NCI-H526 treated with DMSO at 0.1 percent for 48 hours (cell line): Measurements from ENCODE around the gene EEF1AKMT2.

ENCODE experiments used
- DNase-seq: peaks from one replicate; lab custom pipeline; 2025; lab: John Stamatoyannopoulos, UW

EEF1AKMT2 gene

GRCh38 chr10:124737221-124737620 lies 54.5 kb downstream of the EEF1AKMT2 start:
- DNase-seq = no peak

- no peak for DNase-seq
Observed at GRCh38 chr10:124736491-124737136, 55.1 kb downstream of the EEF1AKMT2 start.

GRCh38 chr10:124735491-124736286 lies 56.0 kb downstream of the EEF1AKMT2 start:
- no peak for DNase-seq

DNA sequence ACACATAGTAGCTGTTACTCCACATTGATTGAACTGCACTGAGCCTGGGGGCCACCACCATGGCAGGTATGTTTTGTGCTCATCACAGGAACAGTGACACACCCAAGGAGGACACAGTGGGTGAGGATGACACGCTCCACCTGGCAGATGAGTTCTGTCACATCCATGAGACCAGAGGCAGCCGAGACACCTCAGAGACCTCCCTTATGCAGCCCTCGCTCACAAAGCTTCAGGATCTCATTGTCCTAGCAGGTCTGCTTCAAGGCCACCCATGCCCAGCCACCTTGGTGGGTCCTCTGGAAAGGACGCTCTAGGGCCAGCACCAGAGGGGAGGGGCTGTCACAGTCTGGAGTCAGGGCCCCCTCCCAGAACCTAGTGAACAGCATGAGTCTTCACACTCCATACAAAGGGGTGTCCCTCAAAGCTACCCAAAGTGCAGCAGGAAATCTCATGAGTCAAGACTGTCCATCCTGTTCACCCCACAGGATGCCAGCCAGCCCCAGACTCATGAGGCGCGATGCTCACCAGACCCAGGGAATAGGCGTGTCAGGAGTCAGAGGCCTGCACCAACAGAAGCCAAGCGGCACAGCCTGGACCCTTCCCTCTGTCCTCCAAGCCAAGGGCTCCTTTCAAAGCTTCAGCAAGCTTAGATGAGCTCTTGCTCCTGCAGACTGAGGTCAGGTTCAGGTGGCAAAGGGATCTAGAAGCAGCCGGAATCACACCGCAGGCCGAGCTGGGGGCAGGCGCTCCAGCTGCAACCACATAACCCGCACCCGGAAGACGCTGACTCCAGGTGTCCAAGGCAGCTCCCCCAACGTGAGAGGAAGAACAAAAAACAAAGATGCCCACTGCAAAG lies 57.1 kb downstream of the EEF1AKMT2 start:
- DNase-seq = no peak

GRCh38 chr10:124733571-124734245 lies 58.0 kb downstream of the EEF1AKMT2 start:
- no peak for DNase-seq

DNA sequence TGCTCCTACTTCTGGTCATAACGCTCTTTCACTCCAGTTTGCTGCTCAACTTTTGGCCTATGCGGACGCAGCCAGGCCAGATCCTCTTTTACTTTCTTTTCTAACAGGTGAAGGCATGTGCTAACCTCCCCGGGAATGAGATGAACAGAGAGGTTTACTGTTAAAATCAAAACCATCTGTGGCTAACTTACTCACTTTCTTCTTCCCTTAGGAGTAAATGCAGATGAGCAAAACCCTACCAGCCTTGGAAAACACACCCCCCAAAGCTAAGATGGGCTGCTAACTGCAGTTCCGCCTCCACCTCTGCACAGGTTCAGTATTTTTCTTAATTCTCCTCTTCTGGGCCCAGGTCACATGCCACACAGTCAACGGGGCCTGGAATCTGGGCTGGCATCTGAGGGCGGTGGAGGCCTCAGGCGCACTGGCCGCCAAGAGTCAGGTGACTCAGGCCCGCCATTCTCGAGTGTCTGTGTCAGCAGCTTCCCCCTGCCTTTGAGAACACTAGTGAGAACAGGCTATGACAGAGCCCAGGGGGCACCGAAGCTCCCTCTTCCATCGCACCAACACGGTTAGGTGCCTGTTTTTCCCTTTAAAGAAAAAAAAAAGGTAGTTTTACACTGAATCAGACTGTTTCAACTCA lies 58.6 kb downstream of the EEF1AKMT2 start:
- DNase-seq = no peak

GRCh38 chr10:124731551-124731950 lies 60.1 kb downstream of the EEF1AKMT2 start:
- no peak for DNase-seq

- no peak for DNase-seq
Observed at GRCh38 chr10:124730790-124731189, 60.9 kb downstream of the EEF1AKMT2 start.

GRCh38 chr10:124728830-124729661 lies 62.6 kb downstream of the EEF1AKMT2 start:
- DNase-seq = no peak

DNA sequence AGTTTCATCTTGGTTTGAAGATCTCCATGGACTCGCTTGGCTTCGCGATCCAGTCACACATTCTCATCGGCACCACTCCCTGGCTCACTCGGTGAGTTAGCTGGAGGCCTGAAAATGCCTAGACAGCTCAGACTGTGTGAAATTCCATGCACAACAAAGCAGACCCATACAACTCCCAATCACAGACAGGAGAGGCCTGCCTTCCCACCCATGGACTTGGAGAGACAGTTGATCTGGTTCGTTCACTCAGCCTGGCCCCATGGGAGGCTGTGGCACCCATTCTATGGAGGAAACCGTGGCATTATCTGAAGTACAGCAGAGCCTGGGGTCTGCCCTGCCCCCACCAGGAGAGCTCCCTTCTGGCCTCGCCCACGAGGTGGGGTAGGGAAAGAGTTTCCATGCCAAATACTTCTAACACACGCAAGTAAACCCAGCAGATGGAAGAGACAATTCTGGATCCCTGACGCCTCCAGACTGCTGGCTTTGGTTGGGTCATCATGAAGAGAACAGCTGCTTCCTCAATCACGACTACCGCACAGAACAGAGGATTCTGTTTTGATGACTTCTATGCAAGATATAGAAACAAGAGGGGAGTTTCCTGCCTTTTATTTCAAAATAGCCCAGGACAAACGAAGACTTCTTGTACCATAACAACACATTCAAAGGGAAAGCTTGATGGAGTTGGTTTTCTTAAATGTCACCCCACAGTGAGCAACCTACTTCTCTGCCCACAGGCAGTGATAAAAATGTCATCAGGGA lies 63.4 kb downstream of the EEF1AKMT2 start:
- no peak for DNase-seq

DNA sequence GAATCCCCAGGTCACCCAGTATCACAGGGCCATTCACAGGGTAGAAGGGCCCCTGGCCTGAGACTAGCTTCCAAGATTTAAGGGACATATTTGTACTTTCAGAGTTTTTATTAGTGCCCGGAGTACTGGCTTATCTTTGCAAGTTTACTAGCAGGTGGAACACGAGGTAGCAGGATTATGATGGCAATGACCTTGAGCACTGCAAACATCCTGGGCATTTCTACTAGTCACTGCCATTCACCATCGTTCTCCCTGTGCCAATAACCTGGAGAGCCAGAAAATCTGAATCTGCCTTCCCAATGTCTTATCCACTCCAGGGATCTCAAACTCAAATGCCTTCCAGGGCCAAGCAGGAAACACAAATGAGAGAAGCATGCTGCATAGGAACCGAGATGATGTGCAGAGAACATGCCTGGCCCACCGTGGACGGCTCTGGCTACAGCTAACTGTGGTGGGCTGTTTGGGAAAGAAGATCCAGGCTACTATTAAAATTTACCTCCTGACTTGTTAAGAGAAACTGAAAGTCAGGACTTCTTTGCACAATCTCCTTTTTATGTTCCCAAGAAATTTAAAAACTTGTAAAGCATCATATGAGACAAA lies 64.2 kb downstream of the EEF1AKMT2 start:
- no peak for DNase-seq

GRCh38 chr10:124725791-124726190 lies 65.9 kb downstream of the EEF1AKMT2 start:
- DNase-seq = no peak

DNA sequence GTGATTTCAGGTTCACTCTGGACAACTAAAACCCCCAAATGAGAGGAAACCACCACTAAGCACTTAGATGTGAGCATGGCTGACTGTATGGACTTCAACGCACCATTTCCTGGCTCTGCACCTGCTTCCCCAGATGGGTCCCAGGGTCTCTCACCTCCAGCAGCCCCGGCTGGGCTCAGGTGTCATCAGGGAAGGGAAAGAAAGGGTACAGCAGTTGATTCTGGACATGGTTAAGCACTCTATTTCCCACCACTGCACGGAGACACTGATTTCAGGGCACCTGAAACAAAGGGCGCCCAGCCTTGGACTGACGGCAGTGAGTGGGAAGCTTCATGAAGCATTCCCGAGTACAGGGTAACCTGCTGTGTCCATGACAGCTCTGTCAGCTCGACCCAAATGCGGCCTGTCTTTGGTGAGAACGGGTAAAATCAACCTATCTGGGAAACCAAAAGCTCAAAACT lies 66.5 kb downstream of the EEF1AKMT2 start:
- no peak for DNase-seq

GRCh38 chr10:124724279-124725027 lies 67.2 kb downstream of the EEF1AKMT2 start:
- peak; percentile 12 for DNase-seq

- DNase-seq = no peak
Observed at GRCh38 chr10:124723826-124724225, 67.9 kb downstream of the EEF1AKMT2 start.

GRCh38 chr10:124722798-124723783 lies 68.6 kb downstream of the EEF1AKMT2 start:
- DNase-seq = no peak

GRCh38 chr10:124721330-124722045 lies 70.2 kb downstream of the EEF1AKMT2 start:
- no peak for DNase-seq
